ENCODE measurements around the gene IFNA1.
"Not testable (repeated sequence)": the region's sequence is repeated elsewhere in the genome, so short reads cannot be mapped to it uniquely, and the experiment has no call there.

The IFNA1 gene

DNA sequence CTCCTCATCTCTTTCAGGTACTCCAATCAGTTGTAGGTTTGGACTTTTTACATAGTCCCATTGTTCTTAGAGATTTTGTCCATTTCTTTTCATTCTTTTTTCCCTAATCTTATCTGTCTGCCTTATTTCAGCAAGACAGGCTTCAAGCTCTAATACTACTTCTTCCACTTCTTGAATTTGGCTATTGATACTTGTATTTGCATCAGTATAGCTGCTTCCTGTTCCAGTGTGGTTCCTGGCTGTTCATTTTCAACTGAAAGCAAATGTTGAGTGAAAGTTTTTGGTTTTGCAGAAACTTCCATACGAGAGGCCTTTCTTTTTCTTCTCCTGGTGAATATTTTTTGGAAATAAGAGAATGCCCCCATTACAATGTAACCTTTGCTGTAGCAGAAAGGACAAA, 12.0 kb upstream of the IFNA1 start:
- no peaks in the 10 kb centered on the region for H3K4me1 Mint-ChIP-seq (ENCODE audit: low read depth)
- H3K27me3 Mint-ChIP-seq (ENCODE audit: low read depth) = peaks cover 70% of the 10 kb centered on the region
- no peak overlapping the region for H3K27ac Mint-ChIP-seq
- no peaks in the 10 kb centered on the region for H3K36me3 Mint-ChIP-seq (ENCODE audit: low read depth)
- H3K9me3 Mint-ChIP-seq = no peaks in the 10 kb centered on the region
- no peak overlapping the region for H3K4me3 Mint-ChIP-seq

DNA sequence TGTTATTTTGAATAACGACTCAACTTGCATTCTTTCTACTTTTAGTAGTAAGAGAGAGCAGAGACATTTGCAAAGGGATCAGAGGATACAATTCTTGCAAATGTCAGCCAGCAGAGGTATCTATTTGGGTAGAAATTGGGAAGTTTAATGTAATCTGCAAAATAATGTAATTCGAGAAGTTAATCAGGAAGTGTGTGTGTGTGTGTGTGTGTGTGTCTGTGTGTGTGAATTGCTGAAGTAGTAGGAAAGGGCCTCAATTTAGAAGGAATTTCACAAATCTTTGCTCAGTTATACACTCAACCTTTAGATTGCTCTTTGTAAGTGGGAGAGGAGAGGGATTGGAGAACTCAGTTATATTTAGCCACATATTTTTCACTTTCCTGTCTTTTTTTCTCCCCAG, 11.0 kb upstream of the IFNA1 start:
- Mint-ChIP-seq H3K27me3 (ENCODE audit: low read depth) (peaks cover 72% of the 10 kb centered on the region), H3K36me3 (ENCODE audit: low read depth) (no peaks in the 10 kb centered on the region), H3K4me1 (ENCODE audit: low read depth) (no peaks in the 10 kb centered on the region), H3K9me3 (no peaks in the 10 kb centered on the region), H3K27ac (no peak overlapping the region), H3K4me3 (no peak overlapping the region)

DNA sequence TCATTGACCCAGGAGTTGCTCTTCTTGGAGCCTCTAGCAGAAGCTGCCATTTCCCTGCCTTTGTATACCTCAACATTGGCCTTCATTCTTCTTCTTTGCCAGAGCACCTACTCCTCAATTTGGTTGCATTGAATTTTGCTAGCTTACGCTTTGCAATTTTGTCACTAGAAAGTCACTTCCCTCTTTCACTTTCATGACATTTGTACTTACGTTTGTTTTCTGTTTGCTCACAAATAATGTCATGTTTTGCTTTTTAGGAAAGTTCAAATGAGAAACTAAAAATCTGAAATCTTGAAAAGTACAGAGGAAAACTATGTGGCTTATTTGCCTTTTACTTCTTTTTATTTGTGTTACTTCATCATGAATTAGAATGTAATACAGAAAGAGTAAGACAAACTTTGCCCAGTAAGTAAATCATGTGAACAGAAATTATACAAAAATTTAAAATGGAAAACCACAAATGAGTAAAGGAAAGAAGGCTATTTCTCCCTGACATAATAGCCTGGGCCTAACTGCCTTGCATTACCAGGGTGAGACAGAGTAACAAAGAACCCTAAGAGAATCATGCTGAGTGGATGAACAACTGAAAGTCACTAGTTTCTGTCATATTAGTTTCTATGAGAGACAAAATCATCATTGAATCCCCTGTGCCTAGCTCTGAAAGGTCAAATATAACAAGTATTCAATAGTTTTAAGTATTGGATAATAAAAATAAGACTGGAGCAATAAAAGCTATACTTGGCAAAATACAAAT, 7.4 kb upstream of the IFNA1 start:
- H3K27me3 Mint-ChIP-seq (ENCODE audit: low read depth) = peaks cover 56% of the 10 kb centered on the region
- no peaks in the 10 kb centered on the region for H3K36me3 Mint-ChIP-seq (ENCODE audit: low read depth)
- H3K4me3 Mint-ChIP-seq = no peak overlapping the region
- no peaks in the 10 kb centered on the region for H3K9me3 Mint-ChIP-seq
- no peaks in the 10 kb centered on the region for H3K4me1 Mint-ChIP-seq (ENCODE audit: low read depth)
- H3K27ac Mint-ChIP-seq = no peak overlapping the region

DNA sequence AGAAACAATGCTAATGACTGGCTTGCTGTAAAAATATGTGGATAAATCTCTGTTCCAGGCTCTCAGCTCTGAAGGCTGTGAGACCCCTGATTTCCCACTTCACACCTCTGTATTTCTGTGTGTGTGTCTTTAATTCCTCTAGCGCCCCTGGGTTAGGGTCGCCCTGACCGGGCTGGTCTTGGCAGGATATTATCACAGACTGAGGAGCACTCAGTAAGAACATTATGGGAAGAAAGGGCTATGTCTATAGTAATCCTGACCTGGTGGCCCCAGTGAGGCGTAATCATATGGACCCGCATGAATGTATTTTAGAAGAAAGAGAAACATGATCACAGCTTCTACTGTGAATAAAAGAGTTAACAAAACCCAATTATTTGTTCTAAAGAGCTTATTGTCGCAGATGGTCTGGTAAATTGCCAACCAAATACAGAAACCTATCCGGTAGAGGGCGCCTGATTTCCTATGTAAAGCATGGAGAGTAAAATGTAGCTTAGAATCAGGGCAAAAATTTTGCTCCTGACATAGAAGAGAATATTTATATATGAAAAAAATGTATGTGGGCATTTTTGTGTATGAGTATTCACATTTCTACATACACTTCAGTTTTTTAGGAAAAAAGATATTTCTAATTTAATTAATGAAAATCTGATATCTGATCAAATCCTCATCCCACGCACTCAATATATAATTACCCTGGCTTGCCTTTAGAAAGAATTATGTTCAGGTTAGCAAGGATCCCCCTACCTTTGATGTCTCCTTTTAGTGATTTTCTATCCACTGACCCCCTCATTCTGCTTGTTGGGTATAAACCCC, 5.8 kb upstream of the IFNA1 start:
- Mint-ChIP-seq H3K36me3 (ENCODE audit: low read depth) (no peaks in the 10 kb centered on the region), H3K27me3 (ENCODE audit: low read depth) (peaks cover 42% of the 10 kb centered on the region), H3K27ac (no peak overlapping the region), H3K4me1 (ENCODE audit: low read depth) (no peaks in the 10 kb centered on the region), H3K9me3 (no peaks in the 10 kb centered on the region), H3K4me3 (no peak overlapping the region)

DNA sequence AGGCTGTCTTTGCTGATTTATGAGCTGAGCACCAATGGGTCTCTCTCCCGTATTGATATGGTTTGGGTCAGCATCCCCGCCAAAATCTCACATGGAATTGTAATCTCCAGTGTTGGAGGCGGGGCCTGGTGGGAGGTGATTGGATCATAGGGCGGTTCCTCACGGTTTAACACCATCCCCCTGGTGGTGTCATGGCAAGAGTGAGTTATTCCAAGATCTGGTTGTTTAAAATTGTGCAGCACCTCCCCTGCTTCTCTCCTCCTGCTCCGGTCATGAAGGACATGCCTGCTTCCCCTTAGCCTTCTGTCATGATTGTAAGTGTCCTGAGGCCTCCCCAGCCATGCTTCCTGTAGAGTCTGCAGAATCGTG, 5.2 kb upstream of the IFNA1 start:
- H3K4me3 Mint-ChIP-seq; H3K36me3 Mint-ChIP-seq (ENCODE audit: low read depth); H3K4me1 Mint-ChIP-seq (ENCODE audit: low read depth); H3K9me3 Mint-ChIP-seq; H3K27ac Mint-ChIP-seq: not testable (repeated sequence)
- peaks cover 39% of the 10 kb centered on the region for H3K27me3 Mint-ChIP-seq (ENCODE audit: low read depth)

DNA sequence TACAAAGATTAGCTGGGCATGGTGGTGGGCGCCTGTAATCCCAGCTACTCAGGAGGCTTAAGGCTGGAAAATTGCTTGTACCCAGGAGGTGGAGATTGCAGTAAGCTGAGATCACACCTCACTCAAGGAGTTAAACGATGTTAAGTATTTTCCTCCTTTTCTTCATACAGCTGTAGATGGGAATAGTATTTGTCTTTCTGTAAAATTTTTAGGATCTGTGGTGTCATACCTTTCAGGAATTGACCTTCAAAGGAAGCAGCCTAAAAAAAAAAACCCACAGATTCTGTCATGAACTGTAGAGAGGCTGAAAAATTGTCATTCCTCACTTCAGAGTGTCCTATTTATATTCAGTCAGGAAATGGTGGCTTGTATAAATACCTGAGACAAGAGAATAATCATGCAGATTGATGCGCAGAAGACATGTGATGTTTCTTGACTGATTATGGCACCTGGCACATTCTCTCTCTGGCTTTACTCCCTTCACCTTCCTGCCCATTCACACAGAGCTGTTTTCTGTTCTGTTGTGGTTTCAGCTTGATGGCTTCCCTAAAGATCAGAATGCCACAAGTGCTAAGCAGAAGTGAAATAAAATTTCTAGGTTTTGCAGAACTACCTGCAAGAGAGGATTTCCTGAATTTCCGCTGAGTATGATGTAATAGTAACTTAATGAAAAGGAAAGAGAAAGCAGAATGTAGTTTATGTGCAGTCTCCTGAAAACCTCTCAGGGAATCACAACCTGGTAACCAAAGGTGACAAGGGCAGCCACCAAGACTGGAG, 3.8 kb downstream of the IFNA1 start:
- Mint-ChIP-seq H3K27me3 (ENCODE audit: low read depth) (peaks cover 29% of the 10 kb centered on the region), H3K27ac (peak overlapping the region; percentile 23), H3K4me1 (ENCODE audit: low read depth) (peaks cover 16% of the 10 kb centered on the region), H3K4me3 (no peak overlapping the region), H3K36me3 (ENCODE audit: low read depth) (no peaks in the 10 kb centered on the region), H3K9me3 (no peaks in the 10 kb centered on the region)

DNA sequence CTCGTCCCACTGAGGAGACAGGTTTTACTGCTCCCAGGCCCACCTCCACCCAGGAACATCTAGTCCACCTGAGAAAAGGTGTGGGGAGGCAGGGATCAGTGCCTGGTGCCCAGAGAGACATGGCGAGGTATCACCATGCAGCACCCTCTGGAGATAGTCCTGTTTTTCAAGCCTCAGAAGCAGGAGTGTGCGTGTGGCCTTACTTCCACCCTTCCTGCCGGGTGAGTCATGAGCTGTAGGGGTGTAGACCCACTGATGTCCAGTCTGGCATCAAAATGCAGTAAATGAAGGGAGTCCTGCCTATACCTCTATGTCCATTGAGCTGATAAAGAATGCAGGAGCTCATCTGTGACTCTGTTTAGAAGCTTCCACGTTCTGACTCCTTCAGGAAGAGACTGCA, 9.1 kb downstream of the IFNA1 start:
- not testable (repeated sequence) for H3K9me3 Mint-ChIP-seq; H3K4me3 Mint-ChIP-seq; H3K4me1 Mint-ChIP-seq (ENCODE audit: low read depth); H3K36me3 Mint-ChIP-seq (ENCODE audit: low read depth); H3K27ac Mint-ChIP-seq
- peaks cover 49% of the 10 kb centered on the region for H3K27me3 Mint-ChIP-seq (ENCODE audit: low read depth)

DNA sequence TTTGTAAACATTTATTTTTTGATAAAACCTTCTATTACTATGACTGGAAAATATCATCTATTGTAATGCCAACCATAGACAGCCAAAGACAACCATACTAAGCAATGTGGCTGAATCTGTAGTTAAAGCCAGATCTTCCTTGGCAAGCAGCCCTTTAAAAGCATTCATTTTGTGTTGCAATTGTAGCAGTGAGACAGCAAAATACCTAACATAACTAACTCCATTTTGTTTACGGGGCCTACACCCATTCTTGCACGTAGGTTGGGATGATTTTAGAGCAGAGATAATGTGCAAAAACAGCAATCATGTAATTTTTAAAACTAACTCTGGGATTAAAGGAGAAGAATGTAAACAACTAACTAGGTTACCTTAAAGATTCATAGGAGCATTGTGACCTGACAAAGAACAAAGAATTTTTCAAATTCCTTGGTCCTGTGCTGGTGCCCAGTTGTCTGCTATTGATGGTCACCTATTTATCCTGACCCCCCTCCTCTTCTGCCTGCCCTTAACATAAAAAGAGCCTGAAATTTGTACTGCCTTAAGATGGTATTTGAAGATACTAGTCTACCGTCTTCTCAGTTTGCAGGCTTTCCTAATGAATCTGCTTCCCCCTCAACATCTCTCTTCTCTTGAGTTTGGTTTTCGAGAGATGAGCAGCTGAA, 10.6 kb downstream of the IFNA1 start:
- no peaks in the 10 kb centered on the region for H3K4me1 Mint-ChIP-seq (ENCODE audit: low read depth)
- H3K27ac Mint-ChIP-seq = no peak overlapping the region
- no peaks in the 10 kb centered on the region for H3K36me3 Mint-ChIP-seq (ENCODE audit: low read depth)
- H3K27me3 Mint-ChIP-seq (ENCODE audit: low read depth) = peaks cover 53% of the 10 kb centered on the region
- H3K9me3 Mint-ChIP-seq = no peaks in the 10 kb centered on the region
- H3K4me3 Mint-ChIP-seq = no peak overlapping the region

DNA sequence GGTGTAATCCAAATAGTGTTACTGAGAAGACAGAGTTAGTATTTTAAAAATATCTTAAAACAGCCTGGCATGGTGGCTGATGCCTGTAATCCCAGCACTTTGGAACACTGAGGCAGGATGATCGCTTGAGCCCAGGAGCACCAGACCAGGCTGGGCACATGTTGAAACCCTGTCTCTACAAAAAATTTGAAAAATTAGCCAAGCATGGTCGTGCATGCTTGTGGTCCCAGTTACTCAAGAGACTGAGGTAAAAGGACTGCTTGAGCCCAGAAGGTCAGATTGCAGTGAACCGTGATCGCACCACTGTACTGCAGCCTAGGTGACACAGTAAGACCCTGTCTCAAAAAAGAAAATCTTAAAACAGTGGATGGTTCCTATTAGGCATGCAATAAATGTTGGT, 12.4 kb downstream of the IFNA1 start:
- H3K4me1 Mint-ChIP-seq (ENCODE audit: low read depth) = no peaks in the 10 kb centered on the region
- H3K36me3 Mint-ChIP-seq (ENCODE audit: low read depth) = no peaks in the 10 kb centered on the region
- no peak overlapping the region for H3K27ac Mint-ChIP-seq
- no peak overlapping the region for H3K4me3 Mint-ChIP-seq
- peaks cover 55% of the 10 kb centered on the region for H3K27me3 Mint-ChIP-seq (ENCODE audit: low read depth)
- no peaks in the 10 kb centered on the region for H3K9me3 Mint-ChIP-seq

DNA sequence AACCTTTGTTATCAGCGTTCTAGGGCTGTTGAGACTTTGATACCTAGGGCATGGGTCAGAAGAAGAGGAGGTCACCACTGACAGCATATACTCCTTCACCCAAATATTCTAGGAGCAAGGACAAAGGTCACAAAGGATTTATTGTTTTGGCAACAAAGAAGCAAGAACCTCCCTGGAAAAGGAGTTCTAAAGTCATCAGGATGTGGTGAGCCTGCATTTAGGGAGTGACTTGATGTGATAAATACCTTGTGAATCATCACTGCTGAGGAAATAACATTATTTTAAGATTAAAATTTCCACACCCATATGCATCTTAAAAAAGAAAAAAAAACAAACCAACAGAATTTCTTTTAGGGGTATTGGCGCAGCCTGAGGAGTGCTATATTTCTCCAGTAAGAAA, 13.9 kb downstream of the IFNA1 start:
- Mint-ChIP-seq H3K4me1 (ENCODE audit: low read depth) (no peaks in the 10 kb centered on the region), H3K27me3 (ENCODE audit: low read depth) (peaks cover 54% of the 10 kb centered on the region), H3K9me3 (no peaks in the 10 kb centered on the region), H3K27ac (no peak overlapping the region), H3K36me3 (ENCODE audit: low read depth) (no peaks in the 10 kb centered on the region), H3K4me3 (no peak overlapping the region)

DNA sequence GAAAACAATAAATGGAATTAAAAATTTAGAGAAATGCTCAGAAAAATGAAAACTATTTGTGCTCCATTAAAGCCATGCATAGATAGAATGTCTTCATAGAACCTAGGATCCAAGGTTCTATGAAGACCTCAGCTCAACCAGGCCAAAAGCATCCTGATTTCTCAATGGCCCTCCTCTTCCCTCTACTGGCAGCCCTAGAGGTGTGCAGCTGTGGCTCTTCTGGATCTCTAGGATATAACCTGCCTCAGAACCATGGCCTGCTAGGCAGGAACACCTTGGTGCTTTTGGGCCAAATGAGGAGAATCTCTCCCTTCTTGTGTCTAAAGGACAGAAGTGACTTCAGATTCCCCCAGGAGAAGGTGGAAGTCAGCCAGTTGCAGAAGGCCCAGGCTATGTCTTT, 15.1 kb downstream of the IFNA1 start:
- Mint-ChIP-seq H3K4me1 (ENCODE audit: low read depth) (no peaks in the 10 kb centered on the region), H3K9me3 (no peaks in the 10 kb centered on the region), H3K27me3 (ENCODE audit: low read depth) (peaks cover 53% of the 10 kb centered on the region), H3K36me3 (ENCODE audit: low read depth) (no peaks in the 10 kb centered on the region), H3K4me3 (no peak overlapping the region), H3K27ac (no peak overlapping the region)

DNA sequence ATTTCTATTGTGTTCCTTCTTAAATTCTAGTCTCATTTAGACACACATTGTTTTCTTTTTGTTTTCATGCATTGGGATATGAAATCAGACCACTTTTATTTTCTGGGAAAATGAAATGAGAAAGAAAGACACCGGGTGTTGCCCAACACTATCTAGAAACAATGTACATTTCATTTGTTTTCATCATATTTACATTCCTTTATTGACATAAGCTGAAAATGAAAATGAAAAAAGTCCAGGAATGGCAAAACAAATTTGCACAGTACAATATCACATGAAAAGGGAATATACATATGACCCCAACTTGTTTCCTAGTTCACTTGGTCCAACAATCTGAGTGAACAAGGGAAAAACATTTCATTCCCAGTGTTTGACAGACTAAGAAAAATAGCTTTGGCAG, 21.1 kb downstream of the IFNA1 start:
- no peaks in the 10 kb centered on the region for H3K4me1 Mint-ChIP-seq (ENCODE audit: low read depth)
- H3K27me3 Mint-ChIP-seq (ENCODE audit: low read depth) = peaks cover 62% of the 10 kb centered on the region
- no peak overlapping the region for H3K27ac Mint-ChIP-seq

DNA sequence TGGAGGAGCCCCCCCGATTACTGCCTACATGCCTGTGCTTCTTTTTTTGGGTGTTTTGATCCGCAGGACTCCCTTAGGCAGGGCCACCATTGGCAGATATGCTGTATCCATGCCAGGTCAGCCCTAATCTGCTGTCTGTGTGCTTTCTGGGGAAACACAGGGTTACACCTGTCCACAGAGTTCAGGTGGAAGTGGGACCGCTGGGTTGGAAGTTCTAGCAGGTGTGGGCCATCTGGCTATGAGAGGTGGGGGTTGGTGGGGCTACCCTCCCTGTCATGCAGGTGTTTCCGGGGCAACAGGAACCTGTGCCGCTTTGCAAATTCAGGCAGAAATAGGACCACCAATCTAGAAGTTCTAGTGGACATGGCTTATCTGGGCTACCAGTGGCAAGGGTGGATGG, 24.9 kb downstream of the IFNA1 start:
- H3K36me3 Mint-ChIP-seq (ENCODE audit: low read depth) = no peaks in the 10 kb centered on the region
- no peak overlapping the region for H3K4me3 Mint-ChIP-seq
- peaks cover 7% of the 10 kb centered on the region for H3K9me3 Mint-ChIP-seq
- no peak overlapping the region for H3K27ac Mint-ChIP-seq
- H3K4me1 Mint-ChIP-seq (ENCODE audit: low read depth) = no peaks in the 10 kb centered on the region
- H3K27me3 Mint-ChIP-seq (ENCODE audit: low read depth) = peaks cover 45% of the 10 kb centered on the region

More for the DNA sequence above, 21.1 kb downstream of the IFNA1 start:
- H3K4me3 Mint-ChIP-seq = no peak overlapping the region
- H3K9me3 Mint-ChIP-seq = peaks cover 7% of the 10 kb centered on the region
- no peaks in the 10 kb centered on the region for H3K36me3 Mint-ChIP-seq (ENCODE audit: low read depth)

DNA sequence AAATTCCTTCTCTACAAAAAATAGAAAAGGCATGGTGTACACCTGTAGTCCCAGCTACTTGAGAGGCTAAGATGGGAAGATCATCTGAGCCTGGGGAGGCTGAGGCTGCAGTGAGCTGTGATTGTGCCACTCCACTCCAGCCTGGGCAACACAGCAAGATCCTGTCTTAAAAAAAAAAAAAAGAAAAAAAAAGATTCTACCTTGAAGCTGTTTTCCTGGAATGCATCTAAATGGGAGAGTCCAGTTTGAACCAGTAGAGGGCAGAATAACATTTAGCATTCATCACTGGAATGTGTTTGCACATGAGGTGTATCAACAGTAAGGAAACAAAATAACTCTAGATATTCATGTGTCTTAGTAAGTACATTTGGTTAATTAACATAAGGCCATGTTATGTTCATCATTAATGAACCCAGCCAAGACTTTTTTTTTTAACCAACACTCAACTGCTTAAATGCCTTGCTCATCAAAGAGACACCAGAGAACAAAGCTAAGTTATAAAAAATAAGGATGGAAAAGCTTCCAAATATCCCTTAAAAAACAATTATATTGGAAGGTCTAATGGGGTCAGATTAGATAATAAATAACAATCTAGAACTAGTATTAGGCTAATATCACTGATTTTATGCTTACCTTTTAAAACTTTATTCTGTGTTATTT, 25.8 kb downstream of the IFNA1 start:
- Mint-ChIP-seq H3K27me3 (ENCODE audit: low read depth) (peaks cover 38% of the 10 kb centered on the region), H3K27ac (no peak overlapping the region), H3K9me3 (peaks cover 7% of the 10 kb centered on the region), H3K4me3 (no peak overlapping the region), H3K36me3 (ENCODE audit: low read depth) (no peaks in the 10 kb centered on the region), H3K4me1 (ENCODE audit: low read depth) (no peaks in the 10 kb centered on the region)

Data from T-helper 1 cell treated with Interleukin-12 subunit alpha and Interleukin-12 subunit beta and Interleukin-4 antibody, amounts not matched to agents 30 μg/mL and 1 μg/mL, for 36 hours (primary cell).